NCI-H2196 treated with DMSO at 0.1 percent for 48 hours (cell line): ENCODE data around the gene ING3.

Experiments
- DNase-seq: peaks from one replicate; lab custom pipeline; 2025; ENCODE audit not compliant: unreplicated experiment; lab: John Stamatoyannopoulos, UW

The ING3 gene

GRCh38 chr7:120950539-120951308 lies at the start of gene ING3:
ING3 (plus strand) TSS chr7:120950777; CDS start chr7:120950897, 120 bp downstream.
- peak; percentile 99 for DNase-seq

GRCh38 chr7:120915314-120916105 lies 35.1 kb upstream of the ING3 start:
- no peak for DNase-seq

- DNase-seq: no peak
These were observed 34.5 kb upstream of the ING3 start for GRCh38 chr7:120916121-120916520.

GRCh38 chr7:120916538-120916937 lies 34.0 kb upstream of the ING3 start:
- DNase-seq: no peak

GRCh38 chr7:120919466-120919865 lies 31.1 kb upstream of the ING3 start:
- DNase-seq: no peak

- DNase-seq: no peak
These were observed 30.5 kb upstream of the ING3 start for GRCh38 chr7:120920034-120920433.

GRCh38 chr7:120920591-120921274 lies 29.8 kb upstream of the ING3 start:
- DNase-seq: no peak

GRCh38 chr7:120924837-120925236 lies 25.7 kb upstream of the ING3 start:
- DNase-seq: no peak

GRCh38 chr7:120925392-120925791 lies 25.2 kb upstream of the ING3 start:
- DNase-seq: no peak

GRCh38 chr7:120926943-120927346 lies 23.6 kb upstream of the ING3 start:
- no peak for DNase-seq

- no peak for DNase-seq
These were observed 23.0 kb upstream of the ING3 start for GRCh38 chr7:120927454-120928103.

GRCh38 chr7:120931243-120931642 lies 19.3 kb upstream of the ING3 start:
- DNase-seq: no peak

- DNase-seq: no peak
These were observed 17.1 kb upstream of the ING3 start for GRCh38 chr7:120933475-120933874.

- DNase-seq: no peak
These were observed 11.2 kb upstream of the ING3 start for GRCh38 chr7:120939345-120939744.

GRCh38 chr7:120941064-120941463 lies 9.5 kb upstream of the ING3 start:
- no peak for DNase-seq

GRCh38 chr7:120941856-120942255 lies 8.7 kb upstream of the ING3 start:
- DNase-seq: no peak

- DNase-seq: no peak
These were observed 7.7 kb upstream of the ING3 start for GRCh38 chr7:120942861-120943260.

GRCh38 chr7:120944826-120945562 lies 5.6 kb upstream of the ING3 start:
- no peak for DNase-seq

GRCh38 chr7:120947980-120948379 lies 2.6 kb upstream of the ING3 start:
- no peak for DNase-seq

GRCh38 chr7:120949393-120949911 lies 1.1 kb upstream of the ING3 start:
- no peak for DNase-seq
